Stimulated activated CD8-positive, alpha-beta memory T cell treated with anti-CD3 and anti-CD28 coated beads, Interleukin-4, amount 100 ng/mL, for 24 hours (primary cell): ENCODE measurements around the gene SGIP1.
"Not testable (repeated sequence)": the region's sequence is repeated elsewhere in the genome, so short reads cannot be mapped to it uniquely, and the experiment has no call there.

Experiments used
- DNase-seq: peaks from one replicate; pipeline ENCODE4 v3.0.0-alpha.2; 2020; ENCODE audit warnings: low read depth

SGIP1 gene

DNA sequence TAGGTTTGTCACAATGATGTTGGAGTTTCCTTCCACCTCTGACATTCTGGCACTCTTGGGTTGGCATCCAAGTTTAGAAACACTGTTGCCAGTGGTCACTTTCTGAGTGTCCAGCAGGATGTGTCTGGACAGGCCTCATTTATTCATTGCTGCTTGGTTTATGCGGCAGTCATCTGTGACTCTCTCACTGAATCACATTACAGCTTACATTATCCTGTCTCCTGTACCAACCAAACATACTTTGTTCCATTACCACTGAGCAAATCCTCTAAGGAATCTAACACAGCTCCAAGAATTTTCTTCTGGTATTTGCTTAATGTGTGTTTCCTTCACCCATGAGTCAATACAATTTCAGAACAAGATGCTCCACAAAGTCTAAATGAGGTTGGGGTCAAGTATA lies 19.9 kb downstream of the SGIP1 start:
- DNase-seq, result no peak

DNA sequence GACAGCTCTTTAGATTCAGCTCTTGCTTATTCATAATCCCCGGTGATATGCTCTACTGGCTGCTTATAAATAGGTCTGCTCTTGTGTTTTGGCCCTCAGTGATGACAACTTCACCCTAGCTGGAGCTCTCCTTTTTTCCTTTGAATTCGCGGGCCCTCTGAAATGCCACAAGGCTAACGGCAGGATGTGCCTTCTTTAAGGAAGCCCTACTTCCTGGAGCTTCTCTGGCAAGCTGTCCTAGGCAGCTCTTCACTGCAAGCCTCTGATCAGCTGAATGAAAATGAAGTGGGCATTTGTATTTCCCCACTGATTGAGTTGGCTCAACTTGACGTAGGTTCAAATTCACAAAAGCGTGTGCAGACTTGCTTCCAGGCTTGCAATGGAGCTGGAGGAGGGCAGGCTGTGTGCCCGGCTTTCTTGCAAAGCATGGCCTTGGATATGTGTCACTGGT lies 22.2 kb downstream of the SGIP1 start:
- DNase-seq, result no peak

DNA sequence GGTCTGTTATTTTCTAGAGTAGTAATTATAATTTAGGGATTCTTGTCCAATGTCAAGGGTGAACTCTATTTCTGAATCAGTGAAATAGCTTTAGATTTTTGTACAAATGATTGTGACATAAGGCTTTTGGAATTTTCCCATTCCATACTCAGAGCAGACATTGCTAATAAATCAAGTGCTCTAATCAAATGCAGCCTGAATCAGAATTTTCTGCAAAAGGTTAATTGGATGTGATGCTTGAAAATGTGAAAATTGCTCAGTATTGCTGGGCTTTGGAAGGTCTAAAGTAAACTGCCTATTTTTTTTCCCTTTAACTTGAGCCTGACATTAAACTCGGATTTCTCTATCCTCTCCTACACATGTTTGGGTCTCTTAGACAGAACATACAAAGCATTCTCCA lies 23.2 kb downstream of the SGIP1 start:
- no peak for DNase-seq

DNA sequence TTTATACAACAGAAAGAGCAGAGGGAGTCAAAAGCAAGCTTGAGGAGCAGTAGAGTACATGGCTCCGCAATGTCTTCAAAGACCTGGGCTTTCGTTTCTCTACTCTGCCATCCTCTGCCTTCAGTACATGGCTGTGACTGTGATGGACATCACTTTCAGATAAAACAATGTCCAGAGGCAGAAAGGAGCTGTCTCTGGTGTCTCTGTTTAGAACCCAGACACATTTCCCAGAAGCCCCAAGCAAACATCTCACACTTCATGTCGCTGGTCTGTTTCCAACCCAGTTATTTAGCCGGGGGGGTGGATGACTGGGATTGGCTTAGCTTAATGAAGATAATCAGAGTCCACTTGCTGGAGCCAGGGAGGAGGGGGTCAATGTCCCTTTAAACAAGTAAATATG lies 25.6 kb downstream of the SGIP1 start:
- no peak for DNase-seq

DNA sequence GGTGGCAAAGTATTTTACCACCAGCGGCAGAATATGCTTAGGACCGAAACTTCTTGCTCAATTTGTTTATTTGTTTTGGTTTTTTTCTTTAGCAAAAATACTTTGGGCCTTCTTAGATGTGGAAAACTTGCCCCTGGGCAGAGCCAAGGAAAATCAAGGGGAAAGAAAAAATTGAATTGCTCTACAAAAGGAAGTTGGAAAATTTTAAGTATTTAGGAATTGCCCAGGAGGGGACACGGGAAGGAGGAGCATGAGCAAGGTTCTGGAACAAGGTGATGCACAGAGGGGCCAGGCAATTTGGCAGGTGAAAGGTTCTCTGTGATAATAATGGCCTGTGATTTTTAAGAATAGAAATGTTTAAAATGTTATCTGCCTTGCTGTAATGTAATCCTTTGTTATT lies 28.6 kb downstream of the SGIP1 start:
- no peak for DNase-seq

DNA sequence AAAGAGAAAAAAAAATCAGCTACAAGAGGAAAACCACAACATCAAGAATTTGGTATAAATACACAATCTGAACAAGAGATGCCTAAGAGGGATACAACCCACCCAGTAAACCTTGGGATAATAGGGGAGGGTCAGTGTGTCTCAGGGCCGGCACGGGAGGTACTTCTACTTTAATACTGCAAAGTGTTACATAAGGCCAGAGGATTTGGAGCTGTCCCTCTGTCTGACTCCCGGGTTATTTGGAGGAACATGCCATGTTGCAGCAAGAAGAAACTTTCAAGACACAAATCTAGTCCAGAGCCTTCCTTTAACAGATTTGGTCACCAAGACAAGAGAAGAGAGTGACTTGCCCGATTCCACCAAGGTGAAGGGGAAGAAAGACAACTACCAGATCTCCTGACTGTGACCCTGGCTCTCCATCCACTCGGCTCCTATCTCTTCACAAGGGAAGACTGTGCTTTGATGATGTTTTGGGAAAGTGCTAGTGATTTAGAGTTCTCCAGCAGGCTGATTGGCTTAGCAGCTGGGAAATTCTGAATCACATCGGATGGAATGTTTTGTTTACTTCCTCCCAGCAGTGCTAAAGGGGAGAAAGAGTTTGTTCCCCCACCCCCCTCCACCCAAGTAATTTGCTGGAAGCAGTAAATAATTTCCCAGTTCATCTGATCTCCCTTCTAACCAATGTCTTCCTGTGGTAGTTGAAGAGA lies 29.3 kb downstream of the SGIP1 start:
- no peak for DNase-seq

DNA sequence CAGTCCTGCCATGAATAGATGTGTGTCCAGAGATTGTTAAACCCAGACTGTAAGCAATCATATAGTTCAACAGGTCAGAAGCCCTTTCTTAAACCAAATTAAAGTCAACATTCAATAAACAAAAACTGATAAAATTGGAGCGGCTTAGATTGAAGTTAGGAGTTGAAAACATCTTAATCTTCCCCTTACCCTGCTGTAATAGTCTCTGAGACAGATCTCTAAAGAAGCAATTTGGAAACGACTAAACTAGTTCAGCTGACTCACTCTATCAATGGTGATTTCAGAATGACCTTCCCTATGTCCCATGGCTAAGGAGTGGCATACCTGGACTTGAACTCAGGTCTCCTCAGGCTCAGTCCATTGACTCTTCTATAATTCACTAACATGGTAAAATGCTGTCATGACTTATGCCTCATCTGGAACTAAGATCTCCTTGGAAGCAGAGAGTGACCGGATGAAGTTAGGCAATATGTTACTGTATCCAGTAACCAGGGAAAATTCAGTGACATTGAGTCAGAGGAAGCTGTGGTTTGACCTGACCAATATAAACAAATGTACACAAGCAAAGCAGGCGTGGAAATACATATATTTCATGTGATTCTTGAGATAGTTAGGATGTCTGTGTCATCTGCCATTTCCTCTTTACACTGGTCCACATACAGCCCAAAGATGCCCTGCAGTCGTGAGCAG lies 30.1 kb downstream of the SGIP1 start:
- no peak for DNase-seq

DNA sequence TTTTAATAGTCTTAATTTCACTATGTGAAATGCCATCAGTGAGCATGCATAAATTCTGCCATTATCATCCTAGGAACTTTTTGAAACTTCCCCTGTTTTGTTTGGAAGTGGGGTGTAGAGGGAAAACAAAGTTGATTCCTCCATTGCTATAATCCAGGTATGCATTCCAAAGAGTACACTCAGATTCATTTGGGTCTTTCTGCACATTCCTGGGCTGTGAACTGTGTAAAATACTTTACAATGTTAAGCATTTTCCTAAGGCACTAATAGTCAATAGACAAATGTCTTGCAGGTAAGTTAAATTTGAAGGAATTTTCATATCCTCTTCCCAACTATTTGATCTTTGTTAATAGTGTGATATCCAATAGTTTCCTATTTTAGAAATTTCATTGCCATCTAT lies 36.2 kb downstream of the SGIP1 start:
- no peak for DNase-seq

DNA sequence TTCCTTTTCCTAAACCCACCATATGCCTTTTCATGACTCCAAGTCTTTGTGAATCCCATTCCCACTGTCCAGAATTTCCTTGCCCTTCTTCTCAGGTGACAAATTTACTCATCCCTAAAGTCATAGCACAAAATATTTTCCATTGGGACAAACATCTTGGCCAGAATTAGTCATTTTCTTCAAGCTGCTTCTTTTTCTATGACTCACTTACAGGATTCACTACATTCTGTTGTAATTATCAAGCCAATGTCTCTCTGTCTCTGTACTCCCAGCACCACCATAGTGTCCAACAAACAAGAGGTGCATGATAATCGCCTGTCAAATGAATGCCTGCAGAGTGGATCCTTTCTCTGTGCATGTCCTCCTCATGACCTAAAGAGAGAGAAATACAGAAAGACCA lies 37.8 kb downstream of the SGIP1 start:
- no peak for DNase-seq

DNA sequence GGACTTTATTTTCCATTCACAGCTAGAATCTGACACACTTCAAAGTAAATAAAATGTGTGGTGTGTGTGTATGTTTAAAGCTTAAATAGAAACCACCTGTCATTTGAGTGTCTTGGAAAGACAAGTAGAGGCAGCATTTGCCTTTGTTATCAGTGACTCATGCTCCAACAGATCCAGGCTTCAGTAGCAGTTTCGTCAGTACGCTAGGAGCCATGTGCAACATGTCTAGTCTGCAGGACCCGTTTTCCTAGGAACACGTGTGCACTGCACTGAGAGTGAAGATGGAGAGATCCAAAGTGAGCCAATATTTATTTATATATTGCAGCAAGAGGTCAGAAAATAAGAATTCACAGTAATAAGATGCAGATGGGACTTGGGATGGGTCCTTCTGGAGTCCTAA lies 41.8 kb downstream of the SGIP1 start:
- no peak for DNase-seq

DNA sequence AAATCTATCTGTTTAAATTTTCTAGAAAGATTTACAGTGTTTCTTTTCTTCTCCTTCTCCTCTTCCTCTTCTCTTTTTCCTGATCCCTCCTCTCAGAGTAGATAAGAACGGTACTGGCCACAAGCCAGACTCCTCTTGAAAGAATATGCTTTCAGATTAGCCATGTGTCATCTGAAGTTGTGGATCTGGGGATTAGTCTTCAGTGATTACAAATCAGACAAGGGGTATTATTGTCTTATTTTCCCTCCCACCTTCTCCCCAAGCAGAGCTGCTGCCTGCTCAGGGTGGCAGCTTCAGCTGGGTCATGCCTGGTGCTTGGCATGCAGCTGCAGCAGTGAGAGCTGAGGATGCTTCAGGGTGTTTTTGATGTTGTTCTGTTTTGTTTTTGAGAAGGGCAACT lies 42.7 kb downstream of the SGIP1 start:
- no peak for DNase-seq

DNA sequence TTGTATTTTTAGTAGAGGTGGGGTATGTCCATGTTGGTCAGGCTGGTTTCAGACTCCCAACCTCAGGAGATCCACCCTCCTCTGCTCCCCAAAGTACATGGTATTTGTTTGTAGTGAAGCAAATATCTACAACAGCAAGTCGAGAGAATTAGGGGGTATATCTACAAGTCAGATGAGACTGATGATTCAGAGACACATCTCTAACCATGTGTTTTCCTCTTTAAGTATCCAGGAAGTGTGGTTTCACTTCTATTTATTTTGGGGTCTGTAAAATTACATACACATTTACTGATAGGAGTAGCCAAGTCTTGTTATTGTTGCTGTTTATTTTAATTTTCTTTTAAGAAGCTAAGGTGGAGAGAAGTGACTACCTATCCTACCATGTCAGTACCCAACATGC lies 44.9 kb downstream of the SGIP1 start:
- DNase-seq, result no peak

DNA sequence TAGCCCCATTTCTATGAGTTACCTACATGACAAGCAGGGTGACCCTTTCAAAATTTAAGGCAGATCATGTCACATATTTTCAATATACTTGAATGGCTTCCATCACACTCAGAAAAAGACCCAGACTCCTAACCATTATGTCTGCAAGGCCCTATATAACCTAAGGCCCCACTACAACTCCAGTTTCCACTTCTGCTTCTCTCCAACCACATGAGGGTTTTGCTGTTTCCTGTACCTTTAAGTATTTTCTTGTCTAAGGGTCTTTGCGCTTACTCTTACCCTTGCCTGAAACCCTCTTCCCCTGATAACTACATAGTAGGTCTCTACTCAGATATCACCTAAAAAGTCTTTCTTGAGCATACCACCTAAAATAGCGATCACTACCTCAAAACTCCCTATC lies 46.1 kb downstream of the SGIP1 start:
- DNase-seq, result no peak

DNA sequence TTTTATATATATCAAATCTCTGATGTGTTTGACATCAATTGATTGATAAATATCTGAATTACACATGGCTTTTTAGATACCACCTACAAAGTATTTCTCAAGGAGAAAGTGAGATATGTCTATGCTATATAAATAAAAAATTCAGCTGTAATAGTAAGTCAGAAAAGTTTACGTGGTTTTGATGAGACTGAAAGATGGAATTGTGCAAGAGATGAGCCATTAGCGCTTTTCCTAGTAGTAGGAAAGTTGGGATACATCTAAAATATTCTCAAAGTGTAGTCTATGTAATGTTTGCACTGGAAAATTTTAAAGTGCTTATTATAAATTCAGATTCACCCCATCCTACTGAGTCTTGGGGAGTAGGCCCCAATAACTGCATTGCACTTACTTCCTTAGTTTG lies 49.1 kb downstream of the SGIP1 start:
- no peak for DNase-seq

DNA sequence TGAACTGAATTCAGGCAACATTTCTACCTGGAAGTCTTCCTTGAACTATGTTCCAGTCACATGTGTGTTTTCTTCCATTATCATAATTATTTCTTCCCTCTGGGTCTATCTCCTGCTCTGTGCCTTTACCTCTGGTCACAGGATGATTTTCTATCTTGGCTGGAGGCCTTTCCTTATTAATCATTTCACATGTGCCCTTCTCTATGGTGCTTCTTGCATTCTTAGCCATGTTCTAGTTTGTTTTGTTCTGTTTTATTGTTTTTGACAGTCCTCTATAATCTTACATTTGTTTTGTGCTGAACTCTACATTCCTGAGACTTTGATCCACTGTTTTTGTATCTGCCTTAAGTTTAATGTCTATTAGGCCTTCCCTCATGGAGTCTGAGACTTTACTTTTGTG lies 51.0 kb downstream of the SGIP1 start:
- DNase-seq, result no peak

DNA sequence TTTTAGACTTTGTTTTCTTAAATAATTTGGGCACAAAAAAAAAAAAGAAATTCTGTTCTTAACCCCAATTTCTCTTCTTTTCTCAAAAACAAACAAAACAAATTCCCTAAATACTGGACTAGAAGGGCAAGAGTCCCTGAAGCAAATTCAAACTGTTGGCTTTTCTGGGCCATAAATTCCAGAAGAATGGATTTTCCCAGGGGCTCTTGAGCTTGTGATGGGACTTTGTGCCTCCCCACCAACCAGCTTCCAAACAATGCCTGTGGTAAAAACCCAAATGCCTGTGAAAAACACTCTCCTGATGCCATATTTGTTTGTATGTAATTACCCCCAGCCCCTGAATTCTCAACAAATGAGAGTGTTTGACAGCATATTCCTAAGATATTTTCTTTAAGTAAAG lies 55.4 kb downstream of the SGIP1 start:
- DNase-seq, result no peak

DNA sequence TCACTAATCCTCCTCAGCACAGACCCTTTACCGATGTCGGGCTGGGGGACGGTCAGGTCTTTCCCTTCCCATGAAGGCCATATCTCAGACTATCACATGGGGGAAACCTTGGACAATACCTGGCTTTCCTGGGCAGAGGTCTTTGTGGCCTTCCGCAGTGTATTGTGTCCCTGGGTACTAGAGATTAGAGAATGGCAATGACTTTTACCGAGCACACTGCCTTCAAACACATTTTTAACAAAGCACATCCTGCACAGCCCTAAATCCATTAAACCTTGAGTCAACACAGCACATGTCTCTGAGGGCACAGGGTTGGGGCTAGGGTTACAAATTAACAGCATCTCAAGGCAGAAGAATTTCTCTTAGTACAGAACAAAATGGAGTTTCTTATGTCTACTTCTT lies 58.2 kb downstream of the SGIP1 start:
- DNase-seq, result not testable (repeated sequence)

DNA sequence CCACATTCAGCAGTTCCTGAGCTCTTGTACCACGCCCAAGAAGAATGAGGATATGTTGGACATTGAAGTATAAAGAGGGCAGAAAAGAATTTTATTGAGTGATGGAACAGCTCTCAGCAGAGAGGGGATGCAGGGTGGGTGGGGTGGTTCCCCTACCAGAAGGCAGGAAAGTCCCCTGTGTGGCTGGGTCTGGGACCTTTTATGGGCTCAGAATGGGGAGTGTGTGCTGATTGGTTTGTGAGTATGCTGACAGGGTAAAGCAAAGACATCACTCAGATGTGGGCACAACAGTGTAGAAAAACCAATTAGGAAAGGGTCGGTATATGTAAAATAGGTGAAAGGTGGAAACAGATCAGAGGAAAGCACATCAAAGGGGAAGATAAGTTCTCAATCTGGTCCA lies 62.2 kb downstream of the SGIP1 start:
- no peak for DNase-seq

DNA sequence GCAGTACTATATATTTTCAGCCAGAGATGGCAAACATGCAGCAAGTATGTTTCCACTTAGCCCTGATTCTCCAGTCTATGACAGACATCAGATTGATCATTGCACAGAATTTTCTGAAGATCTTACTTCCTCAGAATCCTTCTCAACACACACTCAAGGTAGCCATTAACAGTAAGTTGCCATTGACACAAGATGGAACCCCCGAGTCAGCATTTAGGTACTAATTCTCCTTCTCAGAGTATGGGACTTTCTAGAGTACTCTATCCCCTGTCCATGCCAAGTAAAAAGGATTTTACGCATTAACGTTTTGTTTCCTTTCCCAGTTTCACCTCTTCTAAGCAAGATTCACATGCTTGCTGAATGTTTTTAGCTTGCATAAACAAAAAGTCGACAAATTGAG lies 63.5 kb downstream of the SGIP1 start:
- no peak for DNase-seq

DNA sequence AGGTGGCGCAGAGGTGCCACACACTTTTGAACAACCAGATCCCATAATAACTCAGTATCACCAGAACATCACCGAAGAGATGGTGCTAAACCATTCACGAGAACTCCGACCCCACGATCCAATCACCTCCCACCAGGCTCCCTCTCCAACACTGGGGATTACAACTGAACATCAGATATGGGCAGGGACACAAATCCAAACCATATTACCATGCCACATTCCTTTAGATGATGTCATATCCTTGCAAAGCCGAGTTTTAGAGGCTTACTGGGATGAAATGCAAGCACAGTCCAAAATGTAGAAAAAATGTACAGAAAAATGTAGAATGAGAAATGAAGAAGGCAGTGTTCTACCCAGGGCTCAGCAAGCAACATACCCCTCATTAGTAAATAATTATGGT lies 64.7 kb downstream of the SGIP1 start:
- no peak for DNase-seq

DNA sequence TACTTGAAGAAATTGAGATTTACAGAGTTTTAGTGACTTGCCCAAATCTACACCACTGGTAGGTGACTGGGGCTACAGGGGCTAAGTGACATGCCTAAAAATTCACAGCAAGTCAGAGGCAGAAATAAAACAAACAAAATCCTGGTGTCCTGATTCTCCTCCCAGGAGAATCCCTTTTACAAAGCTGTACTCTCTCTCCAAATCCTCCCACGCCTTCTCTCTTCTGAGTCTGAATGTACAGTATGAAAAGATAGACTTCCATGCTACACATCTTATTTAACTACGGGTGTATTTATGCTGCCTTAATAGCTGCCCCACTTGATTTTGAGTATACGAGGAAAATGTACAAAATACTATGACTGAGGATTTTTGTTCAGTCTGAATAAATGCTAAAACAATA lies 65.4 kb downstream of the SGIP1 start:
- DNase-seq, result no peak

DNA sequence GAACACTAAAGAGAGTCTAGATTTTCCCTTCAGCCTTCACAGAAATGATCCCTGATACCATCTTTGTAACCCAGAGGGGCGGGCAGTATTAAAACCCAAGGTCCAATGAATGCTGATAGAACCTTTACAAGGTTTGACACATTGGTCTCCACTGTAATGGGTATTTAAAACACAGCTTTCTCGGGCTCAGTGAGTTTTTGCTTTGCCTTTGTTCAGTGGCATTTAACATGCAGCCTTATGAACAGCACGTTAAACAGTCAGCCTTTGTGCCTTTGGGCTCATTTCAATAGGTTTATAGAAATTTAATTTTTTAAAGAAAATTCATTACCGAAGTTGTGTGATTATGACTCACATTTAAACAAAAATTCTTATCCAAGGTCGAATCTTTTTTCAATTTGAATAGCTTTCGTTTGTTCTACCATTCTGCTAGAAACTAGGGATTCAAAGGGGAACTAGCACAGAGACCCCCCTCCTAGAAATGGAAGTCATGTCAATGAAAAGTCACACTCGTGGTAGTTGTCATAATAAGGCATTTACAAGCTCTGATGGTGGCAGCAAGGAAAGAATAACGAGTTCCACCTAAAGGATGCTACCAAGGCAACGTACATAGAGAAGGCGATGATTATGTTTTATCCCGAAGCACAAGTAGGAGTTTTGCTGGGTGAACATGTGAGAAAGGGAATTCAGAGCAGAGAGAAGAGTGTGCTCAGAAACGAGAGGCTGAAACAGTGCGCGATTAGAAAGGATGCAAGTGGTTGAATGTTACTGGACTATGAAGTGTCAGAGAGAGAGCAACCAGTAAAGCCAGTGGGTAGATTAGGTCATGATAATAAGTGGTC lies 66.2 kb downstream of the SGIP1 start:
- DNase-seq, result no peak

DNA sequence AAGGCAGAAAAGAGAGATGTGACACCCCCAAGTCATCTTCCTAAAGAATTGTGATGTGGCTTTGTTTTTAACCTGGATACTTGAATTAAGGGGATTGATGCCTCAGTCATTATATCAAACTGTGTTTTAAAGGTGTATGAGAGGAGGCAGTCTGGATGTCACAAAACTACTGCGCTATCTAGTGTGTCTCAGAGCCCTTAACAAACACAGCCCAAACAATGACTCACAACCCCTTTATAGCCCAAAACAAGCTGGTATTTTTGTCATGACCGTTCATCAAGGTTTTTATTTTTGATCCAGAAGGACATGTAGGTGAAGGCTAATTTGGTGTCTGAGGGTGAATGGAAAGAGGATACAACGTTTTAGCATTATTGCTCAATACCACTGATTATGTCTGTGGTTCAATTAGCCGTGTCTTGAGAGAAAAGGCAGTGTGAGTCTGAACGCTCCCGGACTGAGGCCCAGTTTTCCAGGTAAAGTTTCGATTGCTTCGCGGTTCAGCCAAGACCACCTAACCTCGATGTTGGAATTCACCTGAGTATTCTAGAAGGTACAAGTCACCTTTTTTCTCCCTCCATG lies 71.6 kb downstream of the SGIP1 start:
- DNase-seq, result no peak
